Activated CD4-positive, alpha-beta T cell treated with anti-CD3 and anti-CD28 coated beads, Interleukin-2, amount 50 U/mL, for 48 hours (primary cell): ENCODE results near the gene HECA.
"Not testable (repeated sequence)": the region's sequence is repeated elsewhere in the genome, so short reads cannot be mapped to it uniquely, and the experiment has no call there.

Experiments
- DNase-seq, 2 experiments: peaks; one replicate each; pipeline ENCODE4 v3.0.0-alpha.2; 2020

Gene HECA

GRCh38 chr6:139161817-139162284 lies 27.0 kb downstream of the HECA start:
- DNase-seq: peak; percentile 68 to 75

GRCh38 chr6:139164001-139164400 lies 29.1 kb downstream of the HECA start:
- DNase-seq: peak in 1 of 2 experiments; percentile 62

- DNase-seq: no peak
Measured at GRCh38 chr6:139165324-139165723, 30.4 kb downstream of the HECA start.

GRCh38 chr6:139166238-139166955 lies 31.5 kb downstream of the HECA start:
- no peak for DNase-seq

- DNase-seq: no peak
Measured at GRCh38 chr6:139166956-139167313, 32.1 kb downstream of the HECA start.

GRCh38 chr6:139172151-139172550 lies 37.3 kb downstream of the HECA start:
- DNase-seq: no peak

- no peak for DNase-seq
Measured at GRCh38 chr6:139172567-139172966, 37.7 kb downstream of the HECA start.

GRCh38 chr6:139173172-139173571 lies 38.3 kb downstream of the HECA start:
- no peak for DNase-seq

- DNase-seq: no peak
Measured at GRCh38 chr6:139173822-139174221, 38.9 kb downstream of the HECA start.

- DNase-seq: no peak
Measured at GRCh38 chr6:139174961-139175360, 40.1 kb downstream of the HECA start.

- no peak for DNase-seq
Measured at GRCh38 chr6:139175389-139175948, 40.6 kb downstream of the HECA start.

- no peak for DNase-seq
Measured at GRCh38 chr6:139181236-139181635, 46.4 kb downstream of the HECA start.

GRCh38 chr6:139184047-139184446 lies 49.2 kb downstream of the HECA start:
- DNase-seq: no peak

GRCh38 chr6:139184459-139184858 lies 49.6 kb downstream of the HECA start:
- no peak for DNase-seq

GRCh38 chr6:139186242-139186641 lies 51.4 kb downstream of the HECA start:
- DNase-seq: no peak

- no peak for DNase-seq
Measured at GRCh38 chr6:139186692-139187091, 51.8 kb downstream of the HECA start.

GRCh38 chr6:139187489-139187888 lies 52.6 kb downstream of the HECA start:
- no peak for DNase-seq

- DNase-seq: no peak
Measured at GRCh38 chr6:139189665-139190064, 54.8 kb downstream of the HECA start.

- DNase-seq: no peak
Measured at GRCh38 chr6:139194740-139195139, 59.9 kb downstream of the HECA start.

- DNase-seq: no peak
Measured at GRCh38 chr6:139198529-139199288, 63.8 kb downstream of the HECA start.

GRCh38 chr6:139201378-139201777 lies 66.5 kb downstream of the HECA start:
- no peak for DNase-seq

- DNase-seq: peak in 1 of 2 experiments; percentile 26
Measured at GRCh38 chr6:139204978-139205377, 70.1 kb downstream of the HECA start.

GRCh38 chr6:139205843-139206242 lies 71.0 kb downstream of the HECA start:
- DNase-seq: no peak

- not testable (repeated sequence) for DNase-seq
Measured at GRCh38 chr6:139210766-139211165, 75.9 kb downstream of the HECA start.
